T1000 (cell line): ENCODE results near the gene DDA1.
"Not testable (repeated sequence)": the region's sequence is repeated elsewhere in the genome, so short reads cannot be mapped to it uniquely, and the experiment has no call there.

Experiments
- DNase-seq: peaks from one replicate; lab custom pipeline; 2025; ENCODE audit warnings: mixed read lengths; lab: John Stamatoyannopoulos, UW

DDA1 gene

DNA sequence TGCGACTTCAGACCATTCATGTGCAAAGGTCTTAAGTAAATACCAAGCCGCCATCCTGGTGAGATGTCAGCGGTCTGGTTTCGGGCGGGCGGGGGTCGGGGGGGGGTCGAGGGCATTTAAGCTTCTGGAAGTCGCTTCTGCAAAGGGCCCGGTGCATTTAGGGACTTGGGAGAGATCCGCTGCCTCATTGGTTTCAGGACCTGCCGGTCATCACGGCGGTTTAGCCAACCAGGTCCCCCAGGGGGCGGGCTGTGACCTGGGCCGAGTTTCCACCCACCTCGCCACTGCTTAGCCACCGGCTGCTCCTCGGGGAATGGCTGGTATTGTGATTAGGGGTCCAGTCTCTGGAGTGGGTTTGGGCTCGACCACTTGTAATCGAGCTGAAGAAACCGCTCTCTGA lies 19.9 kb upstream of the DDA1 start:
- DNase-seq = no peak

DNA sequence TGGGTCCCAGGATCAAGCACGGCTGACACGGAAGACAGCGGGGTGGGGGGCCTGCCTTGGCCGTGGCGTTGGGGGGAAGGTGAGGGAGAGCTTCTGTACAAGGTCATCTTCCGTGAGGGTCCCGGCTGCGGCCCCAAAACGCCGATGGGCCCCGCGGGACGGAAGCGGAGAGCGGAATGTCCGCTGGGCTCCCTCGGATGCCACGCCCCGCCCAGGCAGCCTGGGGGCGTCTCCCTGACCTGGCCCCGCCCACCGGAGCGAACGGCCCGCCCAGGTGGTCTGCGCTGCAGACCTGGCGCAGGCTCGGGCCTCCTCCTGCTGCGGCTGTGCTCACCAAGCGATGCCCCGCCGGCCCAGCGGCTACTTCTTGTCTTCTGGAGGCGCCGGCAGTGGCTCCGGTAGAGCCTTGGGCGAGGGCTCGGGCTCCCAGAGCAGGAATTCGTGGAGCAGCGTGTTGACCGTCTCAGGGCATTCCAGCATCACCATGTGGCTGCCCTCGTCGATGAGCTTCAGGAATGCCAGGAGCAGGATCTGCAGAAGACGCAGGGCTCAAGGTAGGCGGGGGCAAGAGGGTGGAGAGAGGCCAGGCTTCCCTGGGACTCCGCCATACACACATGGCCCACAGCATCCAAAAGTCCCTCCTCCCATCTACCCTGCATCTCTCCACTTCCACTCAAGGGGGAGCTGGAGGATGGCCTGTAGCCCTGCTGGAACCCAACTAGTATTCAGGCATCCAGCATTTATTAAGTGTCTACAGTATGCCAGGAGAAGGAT lies 16.9 kb upstream of the DDA1 start:
- DNase-seq = peak; percentile 58

DNA sequence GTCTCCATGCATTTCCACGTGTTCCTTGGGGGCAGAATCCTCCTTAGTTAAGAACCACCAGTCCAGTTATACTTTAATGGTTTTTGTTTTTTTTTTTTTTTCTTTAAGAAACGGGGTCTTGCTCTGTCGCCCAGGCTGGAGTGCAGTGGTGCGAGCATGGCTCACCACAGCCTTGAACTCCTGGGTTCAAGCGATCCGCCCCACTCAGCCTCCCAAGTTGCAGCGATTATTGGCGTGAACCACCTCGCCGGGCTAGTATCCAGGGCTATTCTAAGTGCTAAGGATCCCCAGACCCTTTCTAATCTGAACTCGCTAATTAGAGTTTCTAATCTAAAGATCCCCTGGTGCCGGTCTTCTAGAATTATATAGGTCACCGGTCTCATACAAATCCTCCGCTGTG lies 15.8 kb upstream of the DDA1 start:
- DNase-seq = no peak

DNA sequence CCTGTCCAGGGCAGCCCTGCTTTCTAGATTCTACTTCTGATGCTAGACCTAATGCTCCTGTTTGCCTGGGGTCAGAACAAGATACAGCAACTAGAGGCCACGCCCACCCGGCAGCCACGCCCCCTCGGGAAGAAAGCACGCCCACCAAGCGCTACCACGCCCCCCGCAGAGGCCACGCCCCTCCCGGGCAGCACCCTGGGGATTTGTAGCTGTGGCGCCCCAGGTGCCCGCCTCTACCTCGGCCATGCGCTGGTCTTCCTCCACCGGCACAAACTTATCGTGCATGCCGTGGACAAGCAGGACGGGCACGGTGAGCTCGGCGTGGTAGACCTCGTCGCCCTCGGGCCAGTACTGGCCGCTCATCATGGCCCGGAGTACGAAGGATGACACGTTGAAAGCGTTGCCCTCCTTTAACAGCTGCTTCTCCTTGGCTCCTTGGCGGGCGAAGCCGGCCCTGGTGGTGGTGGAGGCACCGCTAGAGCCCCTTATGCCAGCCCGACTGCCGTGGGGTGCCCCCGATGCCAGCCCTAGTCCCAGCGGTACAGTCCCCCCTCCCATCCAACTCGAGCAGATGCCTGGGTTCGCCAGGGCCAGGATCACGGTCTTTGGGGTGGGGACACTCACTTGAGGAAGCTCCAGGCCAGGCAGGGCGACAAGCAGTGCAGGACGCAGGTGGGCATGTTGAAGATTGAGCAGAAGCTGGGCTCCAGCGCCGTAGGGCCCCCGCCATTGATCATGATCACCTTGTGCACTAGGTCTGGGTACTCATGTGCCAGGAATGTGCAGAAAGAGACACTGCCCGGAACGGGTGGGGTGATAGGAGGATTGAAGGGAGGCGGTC lies 15.1 kb upstream of the DDA1 start:
- no peak for DNase-seq

DNA sequence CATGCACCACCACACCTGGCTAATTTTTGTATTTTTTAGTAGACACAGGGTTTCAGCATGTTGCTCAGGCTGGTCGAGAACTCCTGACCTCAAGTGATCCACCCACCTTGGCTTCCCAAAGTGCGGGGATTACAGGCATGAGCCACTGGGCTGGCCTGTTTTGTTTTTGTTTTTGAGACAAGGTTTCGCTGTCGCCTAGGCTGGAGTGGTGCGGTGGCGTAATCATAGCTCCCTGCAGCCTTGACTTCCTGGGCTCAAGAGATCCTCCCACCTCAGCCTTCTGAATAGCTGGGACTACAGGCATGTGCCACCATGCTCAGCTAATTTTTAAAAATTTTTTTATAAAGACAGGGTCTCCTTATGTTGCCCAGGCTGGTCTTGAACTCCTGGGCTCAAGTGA lies 13.8 kb upstream of the DDA1 start:
- DNase-seq = not testable (repeated sequence)

DNA sequence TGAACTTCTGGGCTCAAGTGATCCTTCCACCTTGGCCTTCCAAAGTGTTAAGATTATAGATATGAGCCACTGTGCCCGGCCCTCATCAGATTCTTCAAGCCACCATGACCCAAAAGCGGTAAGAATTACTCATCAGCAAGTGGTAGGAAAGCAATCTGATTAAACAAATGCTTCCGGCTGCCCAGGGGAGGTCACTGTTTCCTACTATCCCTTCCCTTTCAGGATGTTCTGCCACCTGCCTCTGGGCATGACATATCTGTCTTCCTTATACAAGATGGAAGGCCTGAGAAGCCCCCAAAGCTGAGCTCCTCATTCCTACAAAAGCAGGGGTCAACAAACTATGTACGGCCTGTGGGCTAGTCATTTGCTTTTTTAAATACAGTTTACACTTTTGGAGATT lies 13.1 kb upstream of the DDA1 start:
- DNase-seq = no peak

DNA sequence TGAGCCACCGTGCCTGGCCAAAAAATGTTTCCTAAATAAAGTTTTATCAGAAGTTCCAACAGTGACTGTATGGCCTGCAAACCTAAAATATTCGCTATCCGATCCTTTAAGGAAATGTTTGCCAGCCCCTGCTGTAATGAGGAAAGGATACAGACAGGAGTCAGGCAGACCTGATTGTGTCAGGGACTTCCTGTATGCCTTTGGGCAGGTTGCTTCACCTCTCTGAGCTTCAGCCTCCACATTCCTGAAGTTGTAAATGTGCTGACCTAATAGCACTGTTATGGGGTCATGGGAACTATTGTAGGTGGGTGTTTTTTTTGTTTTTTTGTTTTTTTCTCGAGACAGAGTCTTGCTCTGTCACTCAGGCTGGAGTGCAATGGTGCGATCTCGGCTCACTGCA lies 12.4 kb upstream of the DDA1 start:
- no peak for DNase-seq

DNA sequence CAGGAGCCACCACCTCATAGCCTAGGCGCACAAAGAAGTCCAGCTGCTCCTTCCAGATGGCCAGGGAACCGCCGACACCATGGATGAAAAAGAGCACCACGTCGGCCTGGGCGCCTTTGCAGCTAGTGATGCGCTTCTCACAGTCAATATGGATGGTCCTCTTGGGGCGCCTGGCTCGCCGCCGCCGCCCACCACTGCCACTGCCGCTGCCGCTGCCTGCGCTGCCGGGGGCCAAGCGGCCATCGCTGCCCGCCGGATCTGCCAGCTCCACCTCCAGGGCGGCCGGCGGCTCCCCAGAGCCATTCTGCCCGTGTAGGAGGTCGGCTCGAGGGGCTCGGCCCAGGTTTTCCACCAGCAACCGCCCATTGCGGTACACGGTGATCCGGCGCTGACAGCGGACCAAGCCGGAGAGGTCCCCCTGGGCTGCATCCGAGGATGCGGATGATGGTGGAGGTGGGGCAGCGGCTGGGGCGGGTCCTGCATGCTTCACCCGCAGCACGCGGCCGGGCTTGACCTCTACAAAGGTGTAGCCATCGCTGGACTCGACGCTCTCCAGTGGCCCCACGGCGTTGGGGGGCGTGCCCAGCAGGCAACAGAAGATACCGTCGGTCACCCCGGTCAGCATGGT lies 8.3 kb upstream of the DDA1 start:
- DNase-seq = no peak

DNA sequence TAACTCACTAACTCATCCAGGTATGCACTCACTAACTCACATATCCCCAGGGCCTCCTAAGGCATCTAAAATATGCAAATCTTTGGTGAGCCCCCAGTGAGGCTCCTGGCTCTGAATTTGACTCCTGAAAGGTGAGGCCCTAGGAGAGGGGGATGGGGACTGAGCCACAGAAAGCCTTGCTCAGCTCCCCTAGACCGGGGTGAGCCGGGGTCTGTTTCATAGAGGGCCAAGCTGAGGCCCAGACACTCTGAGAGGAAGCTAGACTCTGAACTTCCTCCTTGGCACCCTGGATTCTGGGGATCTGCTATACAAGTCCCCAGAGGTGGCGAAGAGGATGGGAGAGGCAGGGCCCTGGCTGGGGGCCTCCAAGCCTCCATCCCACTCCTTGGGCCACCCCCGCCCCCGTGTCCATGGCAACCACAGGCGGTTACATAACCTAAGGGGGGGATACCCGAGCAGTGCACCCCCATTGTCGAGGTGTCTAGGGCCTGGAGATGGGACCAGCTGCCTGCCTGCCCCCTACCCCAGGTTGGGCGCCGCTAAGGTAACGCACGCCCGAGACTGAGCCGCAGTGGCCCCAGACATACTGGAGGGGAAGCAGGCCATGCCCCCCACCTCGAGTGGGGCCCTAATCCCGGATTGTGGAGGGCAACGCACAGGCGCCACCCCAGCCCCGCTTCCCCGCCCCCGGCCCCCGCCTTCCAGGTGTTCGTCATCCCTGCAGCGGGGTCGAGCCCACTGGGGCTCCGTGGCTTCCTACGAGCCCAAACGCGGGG lies 6.8 kb upstream of the DDA1 start:
- DNase-seq = no peak

DNA sequence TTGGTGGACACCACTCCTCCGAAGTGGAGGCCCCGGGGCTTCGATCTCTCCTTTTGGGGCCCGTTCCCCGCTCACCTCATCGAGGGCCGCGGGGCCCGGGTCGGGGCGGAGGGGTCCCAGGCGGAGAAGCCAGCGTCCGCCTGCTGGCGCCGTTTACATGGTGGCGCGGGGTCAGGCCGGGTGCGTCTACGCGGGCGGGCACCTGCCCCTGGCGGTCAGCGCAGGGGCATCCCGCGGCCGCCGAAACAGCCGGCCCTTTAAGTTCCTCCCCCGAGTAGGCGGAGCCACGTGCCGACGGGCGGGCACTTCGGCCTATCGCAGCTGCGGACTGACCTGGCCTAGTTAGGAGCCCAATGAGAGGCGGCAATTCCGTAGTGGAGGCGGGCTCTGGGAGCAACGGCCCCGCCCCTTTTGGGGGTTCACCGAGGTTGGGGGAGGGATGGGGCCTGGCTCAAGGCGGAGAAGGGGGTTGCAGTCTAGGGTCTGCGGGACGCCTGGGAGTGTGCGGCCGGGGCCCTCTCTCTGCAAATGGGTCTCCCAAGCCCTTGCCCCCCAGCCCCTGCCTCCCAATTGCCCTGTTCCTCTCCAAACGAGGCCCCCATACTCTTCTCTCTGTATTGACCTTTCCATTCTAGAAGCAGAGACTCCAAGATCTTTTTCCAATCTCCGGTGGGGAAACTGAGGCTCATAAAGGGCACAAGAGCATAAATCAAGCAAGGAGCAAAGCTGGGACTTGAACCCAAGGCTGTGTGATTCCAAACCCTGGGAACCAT lies 6.0 kb upstream of the DDA1 start, which contains the start of gene ABHD8:
Gene ABHD8, minus strand, starts transcription at position 259 of the 773 bp plus-strand sequence. CDS start 1,809 bp downstream, outside the sequence.
- peak; percentile 94 for DNase-seq

DNA sequence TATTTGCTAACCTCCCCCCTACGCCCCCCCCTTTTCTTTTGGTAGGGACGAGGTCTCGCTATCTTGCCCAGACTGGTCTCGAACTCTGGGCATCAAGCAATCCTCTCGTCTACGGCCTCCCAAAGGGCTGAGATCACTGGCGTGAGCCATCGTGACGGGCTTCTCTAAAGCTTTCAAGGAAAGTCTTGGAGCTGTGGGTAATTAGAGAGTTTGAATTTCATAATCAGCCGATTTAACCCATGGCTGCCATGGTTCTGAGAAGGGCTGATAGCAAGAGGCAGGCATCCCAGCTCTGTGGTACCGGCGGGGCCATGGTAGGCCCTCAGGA lies 5.5 kb upstream of the DDA1 start:
- DNase-seq = no peak

DNA sequence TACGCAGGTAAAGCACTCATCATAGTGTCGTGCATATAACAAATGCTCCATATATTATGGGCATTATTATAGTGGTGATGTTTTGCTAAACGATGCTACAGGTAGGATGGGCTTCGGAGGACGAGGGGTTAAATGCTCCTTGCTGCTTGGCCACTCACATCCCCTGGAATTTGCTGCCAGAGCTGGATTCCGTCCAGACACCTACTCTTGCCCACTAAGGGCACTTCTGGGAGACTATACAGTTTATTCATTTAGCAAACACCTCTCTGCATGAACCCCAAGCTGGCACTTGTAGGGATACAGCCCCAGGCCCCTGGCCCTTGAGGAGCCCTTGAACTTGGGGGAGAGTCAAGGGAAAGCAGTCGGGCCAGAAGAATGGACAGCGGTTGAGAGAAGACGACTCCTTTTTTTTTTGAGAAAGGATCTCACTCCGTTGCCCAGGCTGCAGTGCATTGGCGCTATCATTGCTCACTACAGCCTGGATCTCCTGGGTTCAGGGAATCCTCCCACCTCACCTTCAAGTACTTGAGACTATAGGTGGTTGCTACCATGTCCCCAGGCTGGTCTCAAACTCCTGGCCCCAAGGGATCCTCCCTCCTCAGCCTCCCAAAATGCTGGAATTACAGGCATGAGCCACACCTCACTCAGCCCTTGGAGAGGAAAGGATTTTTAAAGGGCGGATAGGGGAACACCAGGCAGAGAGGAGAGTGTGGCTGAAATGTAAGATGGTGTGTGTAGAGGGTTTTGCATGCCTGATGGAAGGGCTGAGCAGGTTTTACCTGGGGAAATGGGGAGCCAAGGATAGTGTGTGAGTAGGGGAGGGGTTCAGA lies 4.8 kb upstream of the DDA1 start:
- no peak for DNase-seq

DNA sequence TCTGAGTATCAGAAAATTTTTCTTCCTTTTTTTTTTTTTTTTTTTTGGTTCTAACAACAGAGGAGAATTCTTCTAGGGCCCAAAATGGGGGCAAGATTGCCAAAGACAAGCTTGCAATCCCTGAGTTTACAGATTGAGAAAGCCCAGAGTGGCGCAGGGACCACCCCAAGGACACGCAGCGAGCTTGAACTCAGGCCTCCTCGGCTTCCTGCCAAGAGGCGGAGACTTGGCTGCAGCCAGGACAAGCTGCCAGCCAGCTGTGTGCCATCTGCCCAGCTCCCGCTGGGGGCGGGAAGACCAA lies 4.2 kb upstream of the DDA1 start:
- no peak for DNase-seq

DNA sequence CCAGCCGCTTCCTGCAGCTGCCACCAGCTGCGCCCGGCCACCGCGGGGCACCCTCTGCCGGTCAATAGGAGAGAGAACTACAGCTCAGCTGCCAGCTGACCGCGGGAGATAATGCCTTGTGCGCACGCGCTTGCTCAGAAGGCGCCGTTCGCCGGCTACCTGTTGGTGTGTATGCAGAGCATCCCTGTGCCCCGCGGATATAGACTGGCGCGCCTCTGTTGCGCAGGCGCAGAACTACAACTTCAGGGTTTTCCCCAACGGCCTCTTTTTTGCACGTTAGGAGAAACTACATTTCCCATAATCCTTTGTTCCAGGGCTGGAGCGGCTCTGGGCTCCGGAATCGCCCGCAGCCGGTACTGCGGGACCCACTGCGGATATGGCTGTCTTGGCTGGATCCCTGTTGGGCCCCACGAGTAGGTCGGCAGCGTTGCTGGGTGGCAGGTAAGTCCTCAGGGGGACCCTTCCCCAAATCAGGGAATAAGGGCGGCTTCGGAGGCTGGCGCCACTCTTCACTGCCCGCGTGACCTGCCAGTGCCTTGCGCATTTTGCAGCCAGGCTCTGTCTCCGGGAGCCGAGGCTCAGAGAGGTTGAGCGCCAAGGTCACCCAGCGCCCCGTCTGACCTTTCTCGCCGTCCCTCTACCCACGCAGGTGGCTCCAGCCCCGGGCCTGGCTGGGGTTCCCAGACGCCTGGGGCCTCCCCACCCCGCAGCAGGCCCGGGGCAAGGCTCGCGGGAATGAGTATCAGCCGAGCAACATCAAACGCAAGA lies 3.7 kb upstream of the DDA1 start, which contains the start of gene MRPL34:
Gene MRPL34, plus strand, starts transcription at position 356 of the 768 bp plus-strand sequence. Its CDS starts 21 bp downstream, at position 377.
- DNase-seq = peak; percentile 98

DNA sequence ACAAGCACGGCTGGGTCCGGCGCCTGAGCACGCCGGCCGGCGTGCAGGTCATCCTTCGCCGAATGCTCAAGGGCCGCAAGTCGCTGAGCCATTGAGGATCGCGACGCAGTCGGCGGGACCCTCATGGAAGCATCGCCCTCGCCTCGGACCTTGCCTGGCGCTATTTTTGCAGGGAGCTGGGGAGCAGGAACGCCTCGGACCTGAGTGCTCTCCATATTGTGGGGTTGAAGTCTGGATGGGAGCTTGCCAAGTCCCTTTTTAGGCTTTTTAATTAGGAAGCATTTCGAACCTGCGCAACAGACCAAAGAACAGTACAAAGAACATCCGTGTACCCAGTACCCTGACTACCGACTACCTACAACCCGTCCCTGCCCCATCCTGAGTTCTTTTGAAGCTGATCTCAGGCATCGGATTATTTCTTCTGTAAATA lies 3.1 kb upstream of the DDA1 start:
- DNase-seq = no peak

DNA sequence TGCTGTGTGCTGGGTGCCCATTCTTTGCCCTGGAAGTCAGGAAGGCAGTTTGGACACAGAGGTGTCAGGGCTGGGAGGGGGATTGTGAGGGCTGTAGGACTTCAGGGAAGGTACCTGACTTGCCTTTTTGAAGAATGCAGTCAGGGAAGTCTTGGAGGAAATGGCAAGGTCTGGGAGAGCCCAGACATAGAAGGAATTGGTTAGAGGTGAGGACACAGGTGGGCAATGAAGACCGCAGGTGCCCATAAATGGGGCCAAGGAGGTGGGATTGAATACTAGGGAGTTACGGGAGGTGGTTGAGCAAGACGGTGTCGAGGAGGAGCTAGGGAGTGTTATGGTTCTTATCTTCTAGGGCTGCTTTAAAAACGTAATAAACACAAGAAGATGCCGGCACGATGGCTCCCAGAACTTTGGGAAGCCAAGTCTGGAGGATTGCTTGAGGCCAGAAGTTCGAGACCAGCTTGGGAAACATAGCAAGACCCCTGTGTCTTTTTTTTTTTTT lies 1.4 kb upstream of the DDA1 start:
- no peak for DNase-seq

DNA sequence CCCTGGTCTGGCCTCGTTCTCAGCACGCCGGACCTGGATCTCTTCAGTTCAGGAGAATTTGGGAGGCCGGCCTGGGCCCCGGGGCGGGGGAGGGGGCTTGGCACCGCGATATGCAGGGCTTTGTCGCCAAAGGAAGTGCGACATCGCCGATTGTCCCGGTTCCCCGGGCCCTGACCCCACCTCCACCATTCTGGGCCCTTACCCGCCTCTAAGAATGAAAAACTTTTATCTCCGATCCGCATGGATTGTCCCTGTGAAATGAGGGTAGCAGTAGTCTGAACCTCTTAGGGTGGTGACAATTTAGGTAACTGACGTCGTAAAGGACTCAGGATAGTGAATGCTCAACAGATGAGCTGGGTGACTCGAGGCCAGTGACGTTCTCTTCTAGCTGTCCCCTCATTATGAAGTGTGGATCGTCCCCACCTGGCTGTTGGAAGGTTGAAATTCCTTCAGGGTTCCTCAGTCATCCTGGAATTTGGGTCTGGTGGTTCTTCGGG lies 650 bp downstream of the DDA1 start:
- DNase-seq = no peak

DNA sequence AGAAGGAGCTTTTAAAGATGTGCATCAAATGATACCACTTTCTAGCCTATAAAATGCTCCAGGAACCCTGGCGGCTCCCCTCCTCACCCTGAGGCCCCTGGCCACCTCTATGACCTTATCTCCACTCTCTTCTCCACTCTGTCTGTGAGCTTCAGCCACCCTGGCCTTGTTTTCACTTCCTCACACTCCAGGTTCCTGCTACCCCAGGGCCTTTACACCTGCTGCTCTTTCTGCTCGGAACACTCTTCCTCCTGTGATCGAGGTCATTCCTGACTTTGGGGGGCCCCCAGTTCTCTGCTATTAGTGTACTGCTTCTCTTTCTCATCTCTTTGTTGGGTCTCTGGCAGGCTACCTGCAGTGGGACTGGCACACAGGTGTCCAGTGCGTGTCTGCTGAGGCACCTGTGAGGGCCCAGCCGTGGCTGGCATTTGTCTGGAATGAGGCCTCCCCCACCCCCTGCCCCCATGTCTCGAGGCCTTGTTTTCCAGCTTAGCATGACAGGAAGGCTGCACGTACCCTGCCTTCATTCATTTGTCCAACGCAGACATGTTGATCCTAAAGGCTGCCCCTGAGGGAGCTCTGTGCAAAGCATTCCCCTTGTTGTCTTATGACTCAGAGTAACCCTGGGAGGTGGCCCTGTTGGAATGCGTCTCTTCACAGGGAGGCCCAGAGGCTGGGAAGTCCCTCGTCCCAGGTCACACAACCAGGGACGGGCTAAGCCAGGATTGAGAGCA lies 2.3 kb downstream of the DDA1 start:
- peak; percentile 62 for DNase-seq
